GM19043 (cell line): ENCODE data around the gene ERAL1.
"Not testable (repeated sequence)": the region's sequence is repeated elsewhere in the genome, so short reads cannot be mapped to it uniquely, and the experiment has no call there.

Experiments
- ATAC-seq: cut with Tn5 transposase; IDR thresholded peaks from one replicate; pipeline ENCODE4 v1.9.1; 2021; ENCODE audit warnings: low read depth; ENCODE audit not compliant: unreplicated experiment

The ERAL1 gene

DNA sequence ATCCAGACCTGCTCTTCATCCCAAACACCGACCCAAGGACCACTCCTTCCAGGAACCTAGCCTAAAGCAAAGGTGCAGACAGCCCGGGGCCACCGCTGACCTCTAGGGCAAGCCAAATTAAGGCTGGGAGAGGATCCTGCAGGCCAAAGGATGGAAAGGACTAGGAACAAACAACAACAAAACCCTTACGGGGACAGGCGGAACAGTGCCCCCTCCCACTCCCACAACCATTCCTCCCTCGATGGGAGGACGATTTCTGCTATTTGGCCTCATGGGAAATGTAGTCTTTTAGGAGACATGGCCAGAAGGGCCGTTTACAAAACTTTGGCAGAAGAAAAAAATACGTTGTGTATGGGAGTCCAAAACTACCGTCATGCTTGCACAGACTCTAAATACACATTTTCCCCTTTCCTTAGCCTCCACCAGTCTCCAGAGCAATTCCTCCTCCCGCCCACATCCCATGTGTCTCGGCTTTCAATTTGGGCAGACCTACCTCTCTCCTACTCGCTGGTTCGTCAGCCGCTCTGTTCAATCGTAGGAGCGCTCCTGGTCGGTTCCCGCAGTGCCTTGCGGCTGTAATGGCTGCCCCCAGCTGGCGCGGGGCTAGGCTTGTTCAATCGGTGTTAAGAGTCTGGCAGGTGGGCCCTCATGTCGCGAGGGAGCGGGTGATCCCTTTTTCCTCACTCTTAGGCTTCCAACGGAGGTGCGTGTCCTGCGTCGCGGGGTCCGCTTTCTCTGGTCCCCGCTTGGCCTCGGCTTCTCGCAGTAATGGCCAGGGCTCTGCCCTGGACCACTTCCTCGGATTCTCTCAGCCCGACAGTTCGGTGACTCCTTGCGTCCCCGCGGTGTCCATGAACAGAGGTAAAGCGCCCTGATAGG, at the start of gene ERAL1:
TSS of gene ERAL1 (plus strand) at position 560 of the 879 bp plus-strand sequence. CDS start at position 579, 19 bp downstream.
- peak; percentile 89 for ATAC-seq

DNA sequence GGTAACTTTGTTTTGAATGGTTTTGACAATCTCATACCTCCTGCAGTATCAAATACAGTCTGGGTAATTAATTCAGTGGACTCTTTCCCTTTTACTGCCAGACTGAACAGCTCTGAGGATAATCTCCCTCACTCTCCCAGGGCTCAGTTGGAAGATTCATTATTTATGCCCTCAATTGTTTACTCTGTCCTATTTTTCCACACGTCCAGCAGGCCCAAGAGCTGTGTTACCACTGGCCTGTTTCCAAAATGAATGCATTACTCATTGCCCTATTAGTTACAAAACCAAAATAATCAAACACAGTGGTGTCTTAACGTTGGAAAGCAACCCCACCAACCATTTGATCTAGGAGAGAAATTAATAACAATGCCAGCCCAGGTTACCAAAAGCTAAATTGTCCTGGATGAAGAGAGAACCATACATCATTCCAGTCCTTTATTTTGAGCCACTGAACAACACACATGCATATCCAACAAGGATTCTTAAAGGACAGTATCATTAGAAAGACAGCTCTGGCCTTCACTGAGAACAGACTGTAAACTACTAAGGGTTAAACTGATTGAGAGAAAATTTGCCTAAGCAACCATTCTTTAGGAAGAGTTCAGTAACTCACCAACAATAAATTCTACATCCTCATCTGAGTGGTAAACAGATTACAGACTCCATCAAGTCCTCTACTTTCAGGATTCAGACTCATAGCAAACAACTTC, 46.7 kb upstream of the ERAL1 start:
- ATAC-seq: no peak

DNA sequence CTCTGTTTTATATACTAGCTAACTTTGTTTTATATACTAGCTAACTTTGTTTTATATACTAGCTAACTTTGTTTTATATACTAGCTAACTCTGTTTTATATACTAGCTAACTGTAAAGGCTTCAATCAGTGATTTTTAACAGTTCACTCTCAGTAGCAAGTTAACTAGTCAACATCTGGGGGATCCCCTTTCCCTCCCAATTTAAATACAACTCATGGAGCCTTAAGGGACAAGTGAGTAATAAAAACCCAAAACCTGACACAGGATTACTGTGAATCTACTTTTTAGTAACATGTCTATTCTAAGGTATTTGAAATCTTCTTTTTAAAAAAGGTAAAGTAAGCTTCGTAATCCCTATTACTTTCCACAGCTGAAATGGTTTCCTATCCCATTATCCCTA, 44.4 kb upstream of the ERAL1 start:
- no peak for ATAC-seq

DNA sequence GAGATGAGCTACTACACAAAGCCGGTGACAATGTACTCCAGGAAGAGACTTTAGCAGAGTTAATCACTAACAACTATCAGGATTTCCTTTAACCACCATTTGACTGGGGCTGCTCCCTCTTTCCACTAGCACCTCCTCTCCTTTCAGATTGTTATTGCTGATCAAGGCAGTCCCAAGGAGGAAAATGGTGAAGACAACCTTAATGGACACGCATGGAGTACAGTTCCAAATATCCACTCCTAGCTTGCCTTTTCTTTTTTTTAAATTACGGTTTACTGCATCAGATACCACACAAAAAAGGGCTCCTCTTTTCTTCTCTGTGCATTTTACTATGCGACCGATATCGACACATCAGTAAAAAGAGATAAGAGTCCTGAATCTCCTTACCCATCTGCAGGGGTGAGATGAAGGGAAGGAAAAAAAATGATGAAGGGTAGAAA, 43.1 kb upstream of the ERAL1 start:
- no peak for ATAC-seq

DNA sequence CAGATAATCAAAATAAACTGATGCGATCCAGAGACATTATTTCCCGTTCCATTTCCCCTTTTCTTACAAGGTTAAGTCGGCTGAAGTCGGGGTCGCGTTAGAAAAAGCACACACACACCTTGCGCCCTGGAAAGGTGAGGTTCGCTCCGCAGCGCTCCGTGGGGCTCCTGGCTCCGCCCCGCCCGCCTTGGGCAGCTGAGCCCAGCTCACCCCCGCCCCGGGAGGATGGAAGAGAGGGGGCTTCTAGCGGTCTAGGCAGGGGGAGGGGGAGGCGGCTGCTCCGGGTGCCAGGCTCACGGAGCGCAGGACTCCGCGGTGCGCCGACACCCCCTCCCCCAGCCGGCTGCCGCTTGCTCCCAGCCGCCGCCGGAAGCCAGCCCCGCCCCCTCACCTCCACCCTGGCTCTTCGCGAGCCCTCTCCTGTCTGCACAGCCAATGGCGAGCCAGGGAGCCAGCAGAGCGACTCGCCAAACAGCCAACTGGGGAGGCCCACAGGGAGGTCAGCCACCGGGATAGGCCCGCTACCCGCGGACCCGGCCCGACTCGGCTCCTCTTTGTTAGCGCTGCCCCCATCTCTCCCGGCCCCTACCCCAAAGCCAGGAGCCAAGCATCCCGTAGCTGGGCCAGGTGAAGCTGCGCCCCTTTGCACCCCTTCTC, 42.6 kb upstream of the ERAL1 start:
- peak; percentile 97 for ATAC-seq

DNA sequence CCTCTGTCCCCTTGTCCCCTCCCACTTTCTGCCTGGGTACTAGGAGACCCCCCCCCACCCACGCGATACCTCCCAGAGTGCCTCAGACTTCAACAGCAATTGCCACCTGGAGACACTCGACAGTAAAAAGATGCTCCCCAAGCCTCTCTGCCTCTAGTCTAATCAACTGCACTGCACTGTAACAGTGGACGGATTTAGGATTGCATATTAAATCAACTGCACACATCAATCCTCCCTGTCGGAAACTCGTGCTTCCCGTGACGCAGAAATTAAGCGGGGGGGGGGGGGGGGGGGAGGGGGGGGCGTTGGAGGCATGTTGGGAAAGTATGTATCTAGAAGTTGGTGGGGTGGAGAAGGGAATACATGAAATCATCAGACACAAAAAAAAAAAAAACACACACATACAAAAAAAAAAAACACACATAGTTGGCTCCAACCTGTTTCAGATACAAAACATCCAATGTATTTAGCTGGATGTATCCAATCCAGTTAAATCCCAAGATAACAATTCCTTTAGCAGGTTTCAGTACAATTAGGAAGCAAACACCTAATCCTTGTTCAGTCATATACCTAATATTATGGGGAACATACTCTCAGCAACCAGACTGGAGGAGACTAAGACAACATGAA, 42.0 kb upstream of the ERAL1 start:
- ATAC-seq: peak; percentile 14

DNA sequence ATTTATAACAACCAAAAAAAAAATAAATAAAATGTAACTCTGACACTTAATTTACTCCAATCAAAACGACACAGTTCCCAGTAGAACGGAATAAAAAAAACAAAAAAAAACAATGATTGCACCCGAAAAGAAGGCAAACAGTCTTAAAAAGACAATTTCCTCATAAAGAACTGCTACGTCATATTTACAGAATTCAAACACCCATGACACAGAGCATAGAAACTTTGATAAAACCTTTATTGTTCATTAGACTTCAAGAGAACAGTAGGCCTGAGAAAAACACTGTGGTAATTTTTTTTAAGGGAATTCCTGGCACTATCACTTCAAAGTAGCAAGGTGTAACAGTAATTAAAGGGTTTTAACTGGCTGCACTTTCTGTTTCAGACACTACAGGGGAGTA, 38.3 kb upstream of the ERAL1 start:
- ATAC-seq: no peak

DNA sequence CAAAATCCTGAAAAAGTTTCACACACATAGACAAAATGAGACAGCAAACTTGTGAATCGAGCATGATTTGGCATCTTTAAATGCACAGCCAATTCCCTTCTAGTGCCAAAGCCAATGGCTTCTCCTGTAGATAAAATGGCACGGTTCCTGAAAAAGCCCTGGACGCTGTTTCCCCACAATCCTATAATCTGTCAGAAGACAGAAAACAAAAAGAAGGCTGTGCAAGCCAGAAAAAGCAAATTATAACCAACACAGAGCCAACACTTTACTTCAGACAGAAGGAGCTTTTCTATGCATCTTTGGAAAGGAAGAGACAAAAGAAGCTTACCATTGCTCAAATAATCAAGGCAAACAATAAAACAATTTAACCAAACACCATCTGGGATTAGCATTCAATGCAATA, 36.0 kb upstream of the ERAL1 start:
- ATAC-seq: no peak

DNA sequence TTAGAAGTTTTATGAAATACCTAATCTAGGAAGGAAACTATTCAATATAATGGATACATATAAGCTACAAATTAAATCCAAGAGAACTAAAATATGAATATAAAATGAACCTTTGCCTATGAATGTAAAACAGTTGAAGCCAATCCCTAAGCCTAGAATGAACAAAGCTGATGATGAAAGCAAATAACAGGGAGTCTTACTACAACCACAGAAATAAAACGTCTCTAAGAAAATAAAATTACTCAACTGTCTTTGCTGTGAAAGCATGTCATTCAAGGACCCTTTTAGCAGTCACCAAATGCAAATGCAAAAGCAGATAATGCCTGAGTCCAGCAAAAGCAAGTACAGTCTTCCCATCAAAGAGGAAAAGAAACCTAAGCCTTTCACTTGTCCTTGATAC, 35.2 kb upstream of the ERAL1 start:
- no peak for ATAC-seq

DNA sequence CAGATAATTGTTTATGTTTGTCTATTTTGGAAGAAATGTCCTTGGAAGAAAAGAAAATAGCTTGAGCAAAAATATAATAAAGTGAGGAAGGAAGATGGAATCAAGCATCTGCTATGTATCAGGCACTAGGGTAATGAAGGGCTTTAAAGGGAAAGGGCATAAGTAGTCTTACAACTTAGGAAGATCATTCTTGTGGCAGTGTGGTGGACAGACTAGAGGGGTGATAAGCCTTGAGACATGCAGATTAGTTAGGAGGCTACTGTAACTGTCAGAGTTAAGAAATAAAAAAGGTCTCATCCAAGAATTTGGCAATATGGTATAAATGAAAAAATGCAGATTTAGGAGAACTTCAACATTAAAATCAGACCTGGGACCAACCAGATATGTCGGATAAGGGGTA, 27.1 kb upstream of the ERAL1 start:
- no peak for ATAC-seq

DNA sequence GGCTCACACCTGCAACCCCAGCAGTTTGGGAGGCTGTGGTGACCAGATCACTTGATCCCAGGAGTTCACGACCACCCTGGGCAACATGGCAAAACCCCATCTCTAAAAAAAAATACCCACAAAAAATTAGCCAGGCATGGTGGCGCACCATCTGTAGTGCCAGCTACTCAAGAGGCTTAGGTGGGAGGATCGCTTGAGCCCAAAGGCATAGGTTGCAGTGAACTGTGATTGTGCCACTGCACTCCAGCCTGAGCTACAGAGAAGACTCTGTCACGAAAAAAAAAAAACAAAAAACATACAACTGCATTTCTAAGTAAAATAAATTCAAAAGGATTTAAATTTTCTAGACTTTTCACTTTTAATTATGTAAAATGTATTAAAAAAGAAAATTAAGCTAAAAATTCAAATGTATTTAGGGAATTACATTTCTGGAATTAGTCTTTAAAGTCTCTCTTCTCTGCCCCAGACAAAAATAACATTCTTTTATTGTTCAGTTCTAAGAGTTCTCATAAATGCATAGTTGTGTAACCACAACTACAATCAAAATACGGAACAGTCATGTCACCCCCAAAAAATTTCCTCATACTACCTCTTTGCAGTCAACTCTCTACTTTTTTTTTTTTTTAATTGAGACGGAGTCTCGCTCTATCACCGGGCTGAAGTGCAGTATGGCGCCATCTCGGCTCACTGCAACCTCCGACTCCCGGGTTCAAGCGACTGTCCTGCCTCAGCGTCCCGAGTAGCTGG, 26.3 kb upstream of the ERAL1 start:
- ATAC-seq: no peak

DNA sequence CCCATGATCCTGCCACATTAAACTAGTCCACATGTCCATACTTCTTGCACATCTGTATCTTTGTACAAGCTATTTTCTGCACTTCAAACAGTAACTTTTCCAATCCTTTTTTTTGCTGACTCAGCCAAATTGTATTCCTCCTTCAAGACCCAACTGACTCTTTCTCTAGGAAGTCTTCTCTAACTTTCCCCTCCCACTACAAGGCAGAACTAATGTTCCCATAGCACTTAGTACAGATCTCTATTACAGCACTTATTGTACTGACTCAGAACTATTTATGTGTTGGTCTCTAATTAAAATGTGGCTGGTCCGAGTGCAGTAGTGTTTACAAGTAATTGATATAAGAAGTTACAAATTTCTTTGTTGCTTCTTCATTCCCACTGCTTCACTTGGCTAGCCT, 20.4 kb upstream of the ERAL1 start:
- no peak for ATAC-seq

DNA sequence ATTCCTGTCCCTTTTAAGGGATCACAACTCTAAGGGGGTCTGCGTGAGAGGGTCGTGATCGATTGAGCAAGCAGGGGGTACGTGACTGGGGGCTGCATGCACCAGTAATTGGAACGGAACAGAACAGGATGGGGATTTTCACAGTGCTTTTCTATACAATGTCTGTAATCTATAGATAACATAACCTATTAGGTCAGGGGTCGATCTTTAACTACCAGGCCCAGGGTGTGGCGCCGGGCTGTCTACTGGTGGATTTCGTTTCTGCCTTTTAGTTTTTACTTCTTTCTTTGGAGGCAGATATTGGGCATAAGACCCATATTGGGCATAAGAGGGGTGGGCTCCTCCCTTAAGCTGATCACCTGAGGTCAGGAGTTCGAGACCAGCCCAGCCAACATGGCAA, 18.3 kb upstream of the ERAL1 start:
- not testable (repeated sequence) for ATAC-seq

DNA sequence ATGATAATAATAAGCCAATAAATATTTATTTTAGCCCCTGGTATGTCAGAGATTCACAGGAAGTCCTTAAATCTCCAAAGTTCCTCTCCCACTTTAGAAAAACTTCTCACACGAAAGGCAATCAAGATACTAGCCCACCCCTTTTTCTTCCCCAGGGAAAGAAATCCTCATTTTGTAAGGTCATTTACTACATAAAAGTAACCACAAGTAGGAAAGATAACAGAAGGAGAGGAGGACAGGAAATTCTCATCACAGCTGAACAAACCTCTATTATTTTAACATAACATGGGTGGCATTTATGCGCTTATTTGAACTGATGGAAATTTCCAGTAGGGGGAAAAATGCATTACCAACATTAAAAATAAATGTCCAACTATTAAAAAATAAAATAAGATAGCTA, 15.6 kb upstream of the ERAL1 start:
- no peak for ATAC-seq

DNA sequence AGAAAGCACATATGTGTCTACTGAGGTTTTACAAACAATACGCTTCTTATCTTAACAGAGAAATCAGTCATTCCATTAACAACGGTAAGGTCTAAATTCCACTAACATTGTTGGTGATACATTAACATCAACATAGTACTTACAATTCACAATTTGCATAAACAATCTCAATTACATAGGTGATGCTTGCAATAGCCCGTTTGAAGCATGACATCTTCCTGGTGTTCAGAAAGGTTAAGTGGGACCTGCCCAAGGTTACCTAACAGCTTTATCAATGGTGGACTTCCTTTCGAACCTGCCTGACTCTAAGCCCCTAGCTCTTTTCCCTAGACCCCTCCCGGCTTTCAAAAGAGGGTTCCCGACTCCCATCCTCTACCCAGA, 12.9 kb upstream of the ERAL1 start:
- ATAC-seq: no peak

DNA sequence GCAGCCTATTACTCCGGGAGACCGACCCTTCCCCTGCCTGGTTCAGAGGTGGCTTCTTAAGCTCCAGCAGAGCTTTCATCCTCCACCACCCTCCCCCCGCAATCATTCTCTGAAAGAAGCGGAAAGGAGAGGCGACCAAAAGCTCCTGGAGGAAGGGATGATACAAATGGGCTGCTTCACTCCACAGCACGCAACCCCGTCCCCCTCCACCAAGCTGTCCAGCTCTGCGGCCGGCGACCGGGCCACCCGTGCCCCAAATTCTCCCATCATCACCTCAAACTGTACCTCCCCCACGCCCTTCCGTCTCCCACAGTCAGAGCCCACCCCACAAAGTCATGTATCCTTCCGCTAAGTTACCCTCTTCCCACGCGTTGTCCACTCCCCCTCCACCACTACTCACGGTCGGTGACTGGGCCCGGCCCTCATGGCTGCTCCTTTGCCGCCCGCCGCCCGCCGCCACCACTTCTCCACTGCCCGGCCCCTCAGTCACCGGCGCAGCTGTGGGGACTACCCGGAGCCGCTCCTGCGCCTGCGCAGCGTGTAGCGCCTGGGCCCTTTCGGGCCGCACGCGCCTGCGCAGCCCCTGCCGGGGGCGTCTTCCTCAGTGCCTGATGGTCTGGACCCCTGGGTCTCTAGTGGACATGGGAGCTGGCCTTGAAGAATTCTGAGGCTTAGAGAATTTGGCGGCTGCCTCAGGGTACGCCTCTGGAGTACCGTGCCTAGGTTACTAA, 12.4 kb upstream of the ERAL1 start, which contains the start of gene FAM222B:
TSS of gene FAM222B (minus strand) at position 509 of the 731 bp plus-strand sequence. CDS start 76,123 bp downstream, outside the sequence.
- ATAC-seq: peak; percentile 55

DNA sequence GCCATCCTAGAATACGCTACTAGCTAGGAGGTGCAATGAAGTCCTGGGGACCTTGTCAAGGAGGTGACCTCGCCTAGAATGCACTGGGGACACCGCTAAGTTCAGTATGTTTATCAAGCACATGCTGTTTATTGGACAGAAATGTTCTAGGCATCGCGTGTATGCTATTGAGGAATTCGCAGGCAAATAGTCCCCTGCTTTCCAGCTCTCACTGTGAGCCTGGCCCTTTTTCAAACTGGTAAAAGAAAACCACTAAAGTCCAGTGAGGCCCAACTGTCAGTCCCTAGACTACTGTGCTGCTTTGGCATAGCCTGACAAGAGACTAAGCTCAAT, 11.0 kb upstream of the ERAL1 start:
- ATAC-seq: no peak

DNA sequence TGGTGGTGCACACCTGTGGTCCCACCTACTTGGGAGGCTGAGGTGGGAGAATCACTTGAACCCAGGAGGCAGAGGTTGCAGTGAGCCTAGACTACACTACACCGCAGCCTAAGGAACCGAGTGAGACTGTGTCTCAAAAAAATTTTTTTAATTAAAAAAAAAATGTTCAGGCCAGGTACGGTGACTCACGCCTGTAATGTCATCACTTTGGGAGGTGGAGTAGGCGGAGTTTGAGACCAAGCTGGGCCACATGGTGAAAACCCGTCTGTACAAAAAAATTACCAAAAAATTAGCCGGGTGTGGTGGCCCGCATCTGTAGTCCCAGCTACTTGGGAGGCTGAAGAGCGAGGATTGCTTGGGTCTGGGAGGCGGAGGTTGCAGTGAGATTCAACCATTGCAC, 8.6 kb upstream of the ERAL1 start:
- ATAC-seq: no peak

DNA sequence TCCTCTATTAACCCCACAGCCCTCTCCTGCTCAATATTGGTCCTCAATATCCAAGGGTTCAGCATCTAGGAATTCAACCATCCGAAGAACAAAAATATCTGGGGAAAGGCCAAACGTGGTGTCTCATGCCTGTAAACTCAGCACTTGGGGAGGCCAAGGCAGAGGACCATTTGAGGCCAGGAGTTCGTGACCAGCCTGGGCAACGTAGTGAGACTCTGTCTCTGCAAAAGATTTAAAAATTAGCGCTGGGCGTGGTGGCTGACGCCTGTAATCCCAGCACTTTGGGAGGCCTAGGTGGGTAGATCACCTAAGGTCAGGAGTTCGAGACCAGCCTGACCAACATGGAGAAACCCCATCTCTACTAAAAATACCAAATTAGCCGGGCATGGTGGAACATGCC, 8.1 kb upstream of the ERAL1 start:
- ATAC-seq: not testable (repeated sequence)

DNA sequence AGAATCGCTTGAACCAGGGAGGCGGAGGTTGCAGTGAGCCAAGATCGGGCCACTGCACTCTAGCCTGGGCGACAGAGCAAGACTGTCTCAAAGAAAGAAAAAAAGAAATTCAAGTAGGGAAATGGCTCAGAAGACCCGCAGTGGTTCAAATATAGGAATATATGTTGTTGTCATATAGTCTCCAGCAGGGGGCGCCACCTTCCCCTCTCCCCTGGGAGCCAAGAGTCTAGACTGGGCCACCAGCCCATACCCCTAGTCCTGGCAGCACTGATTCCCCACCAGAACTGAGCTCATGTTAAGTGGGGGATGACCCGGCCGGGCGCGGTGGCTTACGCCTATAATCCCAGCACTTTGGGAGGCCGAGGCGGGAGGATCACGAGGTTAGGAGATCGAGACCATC, 6.1 kb upstream of the ERAL1 start:
- not testable (repeated sequence) for ATAC-seq
